Muscle of leg (tissue), 11 donors: ENCODE results near the gene TMEM247. TPM values are rescaled to one million over a fixed set of nuclear protein-coding genes. Genes with fewer than 3 reads are reported as not detected.

Source experiments
- DNase-seq: peaks from one replicate; pipeline ENCODE4 v3.0.0; 2013
- H3K27ac ChIP-seq: one replicate; pipeline ENCODE4 v1.5.1; 2013; ENCODE audit warnings: mild to moderate bottlenecking, low read length, control low read depth
- H3K27me3 ChIP-seq: one replicate; pipeline ENCODE4 v1.6.1; 2013; ENCODE audit warnings: low read length; ENCODE audit not compliant: control insufficient read depth, insufficient read depth
- H3K36me3 ChIP-seq: one replicate; pipeline ENCODE4 v1.6.1; 2013; ENCODE audit warnings: low read length; ENCODE audit not compliant: control insufficient read depth, insufficient read depth
- H3K4me1 ChIP-seq: one replicate; pipeline ENCODE4 v1.6.1; 2013; ENCODE audit warnings: low read length; ENCODE audit not compliant: control insufficient read depth, insufficient read depth
- H3K4me3 ChIP-seq: one replicate; pipeline ENCODE4 v1.5.1; 2013; ENCODE audit warnings: low read length, control low read depth
- H3K9me3 ChIP-seq: replicated peaks from 2 replicates; pipeline ENCODE4 v1.6.1; 2013; ENCODE audit warnings: low read depth, low read length; ENCODE audit not compliant: control insufficient read depth
- WGBS: methylation state at CpG from one replicate; pipeline ENCODE4 v1.1.5; 2013; ENCODE audit warnings: missing lambda C conversion rate; ENCODE audit not compliant: insufficient coverage; 5-methylcytosine and 5-hydroxymethylcytosine counted together
- polyA plus RNA-seq, 8 donors: library from polyadenylated mRNA; unstranded; fragments of 120-200 nt; gene quantifications; one replicate each; pipeline versions ENCODE4 v1.2.1 to v1.2.3, GENCODE V29; 2013; ENCODE audit warnings: inconsistent platforms in 1 of 8, low replicate concordance in 1 of 8; ENCODE audit not compliant: insufficient read length in 8 of 8, insufficient read depth in 1 of 8
- total RNA-seq: library from RNA; stranded (reverse); fragments of 120-200 nt; gene quantifications from one replicate; pipeline ENCODE4 v1.2.4, GENCODE V29; 2013

The TMEM247 gene
- total and polyA plus RNA-seq, 9 donors, result not detected

- no peak for DNase-seq
- Histone ChIP-seq H3K27me3 (no peaks in the 10 kb centered on the region), H3K9me3 (no peaks in the 10 kb centered on the region), H3K36me3 (no peaks in the 10 kb centered on the region), H3K4me1 (no peaks in the 10 kb centered on the region), H3K27ac (no peak overlapping the region), H3K4me3 (no peak overlapping the region)
- WGBS, result 67% methylated on average over 2 of the region's 2 CpGs
Observed at GRCh38 chr2:46439582-46439981, 39.8 kb upstream of the TMEM247 start.

DNA sequence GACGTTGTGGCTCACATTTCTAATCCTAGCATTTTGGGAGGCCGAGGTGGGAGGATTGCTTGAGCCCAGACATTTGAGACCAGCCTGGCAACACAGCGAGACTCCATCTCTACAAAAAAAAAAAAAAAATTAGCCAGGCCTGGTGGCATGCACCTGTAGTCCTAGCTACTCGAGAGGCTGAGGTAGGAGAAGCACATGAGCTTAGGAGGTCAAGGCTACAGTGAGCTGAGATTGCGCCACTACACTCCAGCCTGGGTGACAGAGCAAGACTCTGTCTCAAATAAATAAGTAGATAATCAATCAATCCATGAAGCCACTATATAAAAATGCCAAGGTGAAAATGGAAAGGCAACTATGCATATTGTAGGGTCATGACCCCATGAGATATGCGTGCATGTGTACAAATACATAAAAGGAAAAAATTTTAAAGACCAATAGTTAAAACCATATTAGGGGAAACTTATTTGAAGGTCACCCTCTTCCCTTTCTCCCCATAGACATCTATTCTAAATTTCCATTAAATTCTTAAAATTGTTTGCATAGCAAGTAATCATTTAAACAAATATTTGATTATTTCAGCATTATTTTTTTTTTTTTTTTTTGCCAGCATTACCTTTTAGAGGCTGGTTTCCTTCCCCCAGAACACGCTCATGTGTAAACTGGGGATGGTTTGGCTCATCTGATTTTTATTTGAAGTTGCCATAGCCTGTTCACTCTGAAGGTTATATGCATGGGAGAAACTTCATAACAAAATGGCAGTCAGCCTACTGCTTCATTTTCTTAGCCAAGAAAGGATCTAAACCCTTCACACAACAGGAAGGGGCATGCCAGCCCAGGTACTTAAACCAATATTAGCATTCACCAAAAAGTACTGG lies 37.3 kb upstream of the TMEM247 start:
- Histone ChIP-seq H3K4me3 (no peak overlapping the region), H3K36me3 (no peaks in the 10 kb centered on the region), H3K27me3 (peaks cover 2% of the 10 kb centered on the region), H3K27ac (no peak overlapping the region), H3K4me1 (no peaks in the 10 kb centered on the region), H3K9me3 (peaks cover 5% of the 10 kb centered on the region)
- WGBS, result 20% methylated on average over 1 of the region's 7 CpGs
- no peak for DNase-seq

GRCh38 chr2:46444732-46445131 lies 34.6 kb upstream of the TMEM247 start:
- DNase-seq, result no peak
- no peaks in the 10 kb centered on the region for H3K4me1 ChIP-seq
- WGBS, result 80% methylated on average over 1 of the region's 2 CpGs
- peaks cover 5% of the 10 kb centered on the region for H3K9me3 ChIP-seq
- peaks cover 2% of the 10 kb centered on the region for H3K27me3 ChIP-seq
- no peak overlapping the region for H3K27ac ChIP-seq
- no peak overlapping the region for H3K4me3 ChIP-seq
- H3K36me3 ChIP-seq, result no peaks in the 10 kb centered on the region

DNA sequence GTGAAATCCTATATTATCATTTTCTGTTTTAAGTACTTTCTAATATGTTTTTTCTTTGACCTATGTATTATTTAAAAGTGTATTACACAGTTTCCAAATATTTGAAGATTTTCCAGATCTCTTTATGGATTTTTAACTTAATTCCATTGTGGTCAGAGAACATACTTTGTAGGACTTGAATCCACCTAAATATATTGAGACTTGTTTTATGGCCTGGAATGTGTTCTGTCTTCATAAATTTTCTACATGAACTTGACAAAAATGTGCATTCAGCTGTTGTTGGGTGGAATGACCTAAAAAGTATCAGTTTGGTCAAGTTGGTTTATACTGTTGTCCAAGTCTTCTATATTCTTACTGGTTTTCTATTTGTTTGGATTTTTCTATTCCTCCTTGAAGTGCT lies 33.8 kb upstream of the TMEM247 start:
- no peaks in the 10 kb centered on the region for H3K4me1 ChIP-seq
- peaks cover 2% of the 10 kb centered on the region for H3K27me3 ChIP-seq
- no peak for DNase-seq
- no peak overlapping the region for H3K27ac ChIP-seq
- peaks cover 5% of the 10 kb centered on the region for H3K9me3 ChIP-seq
- no peak overlapping the region for H3K4me3 ChIP-seq
- H3K36me3 ChIP-seq, result no peaks in the 10 kb centered on the region

GRCh38 chr2:46446871-46447568 lies 32.3 kb upstream of the TMEM247 start:
- no CpG with 5 or more reads among the region's 3 CpGs for WGBS

GRCh38 chr2:46447649-46448048 lies 31.7 kb upstream of the TMEM247 start:
- Histone ChIP-seq H3K4me1 (no peaks in the 10 kb centered on the region), H3K36me3 (no peaks in the 10 kb centered on the region), H3K9me3 (peaks cover 5% of the 10 kb centered on the region), H3K27me3 (peaks cover 2% of the 10 kb centered on the region), H3K27ac (no peak overlapping the region), H3K4me3 (no peak overlapping the region)
- no CpG with 5 or more reads among the region's 2 CpGs for WGBS
- DNase-seq, result no peak

More at GRCh38 chr2:46446871-46447568, 32.3 kb upstream of the TMEM247 start:
- H3K27me3 ChIP-seq, result peaks cover 2% of the 10 kb centered on the region
- no peak for DNase-seq
- H3K4me1 ChIP-seq, result no peaks in the 10 kb centered on the region
- no peaks in the 10 kb centered on the region for H3K36me3 ChIP-seq
- peaks cover 5% of the 10 kb centered on the region for H3K9me3 ChIP-seq
- H3K27ac ChIP-seq, result no peak overlapping the region
- no peak overlapping the region for H3K4me3 ChIP-seq

GRCh38 chr2:46448111-46448510 lies 31.3 kb upstream of the TMEM247 start:
- DNase-seq, result no peak

GRCh38 chr2:46448641-46449040 lies 30.7 kb upstream of the TMEM247 start:
- H3K4me1 ChIP-seq, result no peaks in the 10 kb centered on the region
- H3K27me3 ChIP-seq, result peaks cover 2% of the 10 kb centered on the region
- H3K9me3 ChIP-seq, result peaks cover 5% of the 10 kb centered on the region
- no peak overlapping the region for H3K4me3 ChIP-seq
- H3K36me3 ChIP-seq, result no peaks in the 10 kb centered on the region
- no peak overlapping the region for H3K27ac ChIP-seq
- no peak for DNase-seq

More at GRCh38 chr2:46448111-46448510, 31.3 kb upstream of the TMEM247 start:
- H3K27ac ChIP-seq, result no peak overlapping the region
- no peak overlapping the region for H3K4me3 ChIP-seq
- H3K4me1 ChIP-seq, result no peaks in the 10 kb centered on the region
- no peaks in the 10 kb centered on the region for H3K36me3 ChIP-seq
- peaks cover 2% of the 10 kb centered on the region for H3K27me3 ChIP-seq
- H3K9me3 ChIP-seq, result peaks cover 5% of the 10 kb centered on the region
- 96% methylated on average over 3 of the region's 6 CpGs for WGBS

DNA sequence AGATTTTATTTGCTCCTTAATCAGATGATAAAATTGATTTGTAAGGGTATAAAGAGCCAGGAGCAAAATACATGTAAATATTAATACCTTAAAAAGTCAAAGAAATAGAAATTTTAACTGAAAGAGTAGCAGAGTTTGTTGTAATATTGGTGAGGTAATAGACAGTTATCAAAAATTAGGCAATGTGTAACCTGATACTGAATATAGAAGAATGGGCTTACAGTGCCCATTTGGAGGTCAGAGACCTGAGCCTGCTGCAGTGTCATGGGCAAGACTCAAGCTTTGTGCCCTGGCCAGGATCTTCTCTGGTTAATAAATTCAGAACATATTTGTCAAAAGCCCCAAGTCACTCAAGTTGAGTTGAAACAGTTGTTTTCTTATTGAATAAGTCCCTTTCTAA lies 29.7 kb upstream of the TMEM247 start:
- Histone ChIP-seq H3K4me3 (no peak overlapping the region), H3K9me3 (peaks cover 5% of the 10 kb centered on the region), H3K27me3 (peaks cover 2% of the 10 kb centered on the region), H3K36me3 (no peaks in the 10 kb centered on the region), H3K27ac (no peak overlapping the region), H3K4me1 (no peaks in the 10 kb centered on the region)
- no peak for DNase-seq

DNA sequence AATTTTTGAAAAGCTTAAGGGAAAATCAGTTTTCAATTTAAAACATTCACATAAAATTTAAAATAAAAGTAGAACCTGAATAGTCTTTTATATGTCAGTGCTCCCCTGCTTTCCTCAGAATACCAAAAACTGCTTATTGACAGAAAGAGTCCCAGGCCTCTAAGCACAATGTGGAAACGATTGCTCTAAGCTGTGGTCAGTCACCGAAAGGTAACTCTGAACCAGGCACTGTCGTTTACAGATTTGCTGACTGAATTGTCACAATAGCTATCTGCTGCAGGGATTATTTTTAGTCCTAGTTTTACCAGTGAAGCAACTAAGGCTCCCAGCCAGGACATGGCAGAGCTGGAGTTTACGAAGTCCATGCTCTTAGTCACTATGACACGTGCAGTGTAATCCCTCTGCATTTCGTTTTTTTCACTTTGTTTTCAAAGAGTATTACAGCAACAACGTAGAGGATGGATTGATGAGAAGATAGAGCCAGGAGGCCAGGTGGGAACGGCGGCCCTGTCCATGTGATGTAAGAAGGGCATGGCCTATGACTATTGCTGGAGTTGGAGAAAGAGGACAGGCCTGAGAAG lies 28.1 kb upstream of the TMEM247 start:
- Histone ChIP-seq H3K36me3 (no peaks in the 10 kb centered on the region), H3K4me3 (no peak overlapping the region), H3K9me3 (no peaks in the 10 kb centered on the region), H3K4me1 (no peaks in the 10 kb centered on the region), H3K27ac (no peak overlapping the region), H3K27me3 (peaks cover 2% of the 10 kb centered on the region)
- DNase-seq, result no peak
- 81% methylated on average over 9 of the region's 9 CpGs for WGBS
